GM12891 (cell line): Measurements from ENCODE around the gene TACC3.

Experiments
- POLR2A ChIP-seq: IDR thresholded peaks from 2 replicates; pipeline ENCODE4 v1.6.1; 2011; ENCODE audit warnings: low read depth, low read length, control low read depth
- TAF1 ChIP-seq: IDR thresholded peaks from 2 replicates; pipeline ENCODE4 v1.6.1; 2011; ENCODE audit warnings: low read depth, low read length, control low read depth

- no peak for TF ChIP-seq POLR2A
- no peak for TF ChIP-seq TAF1
These were observed 19.9 kb downstream of the TACC3 start for GRCh38 chr4:1741208-1741607.
